GM06990 (cell line): ENCODE measurements around the gene MLC1.
"Not testable (repeated sequence)": the region's sequence is repeated elsewhere in the genome, so short reads cannot be mapped to it uniquely, and the experiment has no call there.

Source experiments
- DNase-seq: peaks from one replicate; pipeline ENCODE4 v3.0.0-alpha.2; 2011; ENCODE audit not compliant: insufficient read length; ENCODE audit errors: extremely low read depth
- H3K27me3 ChIP-seq: replicated peaks from 2 replicates; pipeline ENCODE4 v1.6.0; 2011; ENCODE audit warnings: low read length; ENCODE audit not compliant: control insufficient read depth, insufficient read depth
- H3K36me3 ChIP-seq: 2 replicates; pipeline ENCODE4 v1.5.1; 2011; ENCODE audit warnings: low read length; ENCODE audit not compliant: control insufficient read depth, insufficient read depth
- H3K4me3 ChIP-seq: replicated peaks from 2 replicates; pipeline ENCODE4 v1.5.1; 2011; ENCODE audit warnings: low read depth, mild to moderate bottlenecking, control low read depth, low read length
- CTCF ChIP-seq: IDR thresholded peaks from 2 replicates; pipeline ENCODE4 v1.5.1; 2011; ENCODE audit warnings: low read length, control low read depth, mild to moderate bottlenecking, inconsistent platforms; ENCODE audit not compliant: insufficient read depth, poor library complexity, severe bottlenecking

Gene MLC1

GRCh38 chr22:50089682-50090411, 4.6 kb upstream of the MLC1 start, which contains the start of gene MOV10L1:
TSS of gene MOV10L1 (plus strand) at chr22:50090006. CDS start at chr22:50090089, 83 bp downstream.
- no peak for DNase-seq
- H3K27me3 ChIP-seq = no peaks in the 10 kb centered on the region
- TF ChIP-seq CTCF = no peak
- no peaks in the 10 kb centered on the region for H3K36me3 ChIP-seq
- no peak within 1 kb of the TSS for H3K4me3 ChIP-seq

GRCh38 chr22:50089231-50089630, 4.0 kb upstream of the MLC1 start:
- no peak for DNase-seq
- H3K36me3 ChIP-seq = no peaks in the 10 kb centered on the region
- H3K27me3 ChIP-seq = no peaks in the 10 kb centered on the region
- no peak for TF ChIP-seq CTCF
- no peak overlapping the region for H3K4me3 ChIP-seq

- no peaks in the 10 kb centered on the region for H3K36me3 ChIP-seq
- TF ChIP-seq CTCF = no peak
- no peak overlapping the region for H3K4me3 ChIP-seq
- H3K27me3 ChIP-seq = no peaks in the 10 kb centered on the region
- no peak for DNase-seq
Measured at GRCh38 chr22:50088096-50088495, 2.9 kb upstream of the MLC1 start.

- Histone ChIP-seq H3K36me3 (no peaks in the 10 kb centered on the region), H3K4me3 (no peak overlapping the region), H3K27me3 (no peaks in the 10 kb centered on the region; the same call in 1 of the 2 replicates)
- DNase-seq = no peak
- no peak for TF ChIP-seq CTCF
Measured at GRCh38 chr22:50087646-50088045, 2.4 kb upstream of the MLC1 start.

- DNase-seq, H3K4me3 ChIP-seq, H3K27me3 ChIP-seq, H3K36me3 ChIP-seq: not testable (repeated sequence)
Measured at GRCh38 chr22:50086975-50087374, 1.7 kb upstream of the MLC1 start.

- Histone ChIP-seq H3K4me3 (no peak overlapping the region), H3K36me3 (no peaks in the 10 kb centered on the region), H3K27me3 (no peaks in the 10 kb centered on the region; the same call in 1 of the 2 replicates)
- no peak for DNase-seq
- no peak for TF ChIP-seq CTCF
Measured at GRCh38 chr22:50086526-50086925, 1.3 kb upstream of the MLC1 start.
